GM19240 (cell line): Measurements from ENCODE around the gene LRRC8E.
"Not testable (repeated sequence)": the region's sequence is repeated elsewhere in the genome, so short reads cannot be mapped to it uniquely, and the experiment has no call there.

Experiments
- DNase-seq: peaks from one replicate; pipeline ENCODE4 v3.0.0; 2011; ENCODE audit warnings: low spot score; ENCODE audit not compliant: insufficient read length

LRRC8E gene

GRCh38 chr19:7883796-7884570 lies 4.3 kb upstream of the LRRC8E start:
- DNase-seq = no peak

DNA sequence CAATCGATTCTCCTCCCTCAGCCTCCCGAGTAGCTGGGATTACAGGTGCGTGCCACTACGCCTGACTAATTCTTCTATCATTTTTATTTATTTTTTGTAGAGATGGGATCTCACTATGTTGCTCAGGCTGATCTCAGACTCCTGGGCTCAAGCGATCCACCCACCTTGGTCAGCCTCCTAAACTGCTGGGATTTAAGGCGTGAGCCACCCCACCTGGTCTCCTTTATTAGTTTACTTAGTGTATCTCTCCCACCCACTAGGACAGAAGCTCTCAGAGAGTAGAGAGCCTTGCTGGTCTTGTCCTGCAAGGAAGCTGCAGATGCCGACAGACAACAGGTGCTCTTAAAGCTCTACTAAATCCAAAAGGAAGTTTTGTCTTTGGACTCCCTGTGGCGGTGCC lies 2.5 kb upstream of the LRRC8E start:
- no peak for DNase-seq

GRCh38 chr19:7887408-7888144 lies 734 bp upstream of the LRRC8E start:
- DNase-seq = no peak

DNA sequence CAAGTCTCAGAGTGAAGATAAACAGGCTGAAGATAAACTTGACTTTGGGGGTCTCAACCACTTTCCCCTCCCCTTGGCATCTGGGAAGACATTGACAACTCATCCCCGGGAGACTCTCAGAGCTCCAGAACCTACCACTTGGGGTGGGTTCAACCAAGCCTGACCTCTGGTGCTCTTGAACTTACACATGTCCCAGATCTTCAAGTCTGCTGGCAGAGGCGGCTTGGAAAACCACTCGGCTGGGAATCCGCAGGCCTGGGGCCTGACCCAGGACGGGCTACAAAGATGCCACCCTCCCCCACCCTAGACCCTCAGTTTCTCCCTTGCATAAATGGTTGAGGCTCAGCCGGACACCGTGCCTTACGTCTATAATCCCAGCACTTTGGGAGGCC lies 512 bp downstream of the LRRC8E start:
- no peak for DNase-seq

DNA sequence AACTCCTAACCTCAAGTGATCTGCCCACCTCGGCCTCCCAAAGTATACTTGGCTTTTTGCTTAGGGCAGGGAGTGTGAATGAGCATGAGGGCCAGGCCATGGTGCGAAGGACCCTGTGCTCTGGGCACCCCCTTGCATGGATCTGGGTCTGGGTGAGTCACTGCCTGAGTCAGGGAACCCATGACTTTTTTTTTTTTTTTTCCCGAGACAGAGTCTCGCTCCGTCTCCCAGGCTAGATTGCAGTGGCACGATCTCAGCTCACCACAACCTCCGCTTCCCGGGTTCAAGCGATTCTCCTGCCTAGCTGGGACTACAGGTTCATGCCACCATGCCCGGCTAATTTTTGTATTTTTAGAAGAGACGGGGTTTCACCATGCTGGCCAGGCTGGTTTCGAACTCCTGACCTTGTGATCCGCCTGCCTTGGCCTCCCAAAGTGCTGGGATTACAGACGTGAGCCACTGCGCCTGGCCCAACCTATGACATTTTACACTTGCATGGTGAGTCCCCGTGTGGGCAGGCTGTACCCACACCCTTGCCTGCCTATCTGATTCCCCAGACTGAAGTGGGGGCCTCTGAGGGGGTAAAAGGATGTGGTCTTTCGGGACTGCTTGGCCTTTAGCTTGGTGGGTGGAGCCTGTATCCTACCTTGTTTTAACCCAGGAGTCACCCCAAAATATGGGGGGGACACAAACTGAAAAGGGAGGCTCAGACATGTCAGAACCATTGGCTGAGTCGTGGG lies 5.2 kb downstream of the LRRC8E start:
- DNase-seq = not testable (repeated sequence)

- DNase-seq = no peak
These were observed 6.5 kb downstream of the LRRC8E start for GRCh38 chr19:7894612-7895309.

- DNase-seq = no peak
These were observed 7.3 kb downstream of the LRRC8E start for GRCh38 chr19:7895565-7895964.

GRCh38 chr19:7897292-7897691 lies 9.0 kb downstream of the LRRC8E start:
- DNase-seq = no peak

DNA sequence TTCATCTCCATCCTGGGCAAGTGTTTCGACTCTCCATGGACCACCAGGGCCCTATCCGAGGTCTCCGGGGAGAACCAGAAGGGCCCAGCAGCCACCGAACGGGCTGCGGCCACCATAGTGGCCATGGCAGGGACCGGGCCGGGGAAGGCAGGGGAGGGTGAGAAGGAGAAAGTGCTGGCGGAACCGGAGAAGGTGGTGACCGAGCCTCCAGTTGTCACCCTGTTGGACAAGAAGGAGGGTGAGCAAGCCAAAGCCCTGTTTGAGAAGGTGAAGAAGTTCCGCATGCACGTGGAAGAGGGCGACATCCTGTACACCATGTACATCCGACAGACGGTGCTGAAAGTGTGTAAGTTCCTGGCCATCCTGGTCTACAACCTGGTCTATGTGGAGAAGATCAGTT lies 10.7 kb downstream of the LRRC8E start:
- DNase-seq = no peak

DNA sequence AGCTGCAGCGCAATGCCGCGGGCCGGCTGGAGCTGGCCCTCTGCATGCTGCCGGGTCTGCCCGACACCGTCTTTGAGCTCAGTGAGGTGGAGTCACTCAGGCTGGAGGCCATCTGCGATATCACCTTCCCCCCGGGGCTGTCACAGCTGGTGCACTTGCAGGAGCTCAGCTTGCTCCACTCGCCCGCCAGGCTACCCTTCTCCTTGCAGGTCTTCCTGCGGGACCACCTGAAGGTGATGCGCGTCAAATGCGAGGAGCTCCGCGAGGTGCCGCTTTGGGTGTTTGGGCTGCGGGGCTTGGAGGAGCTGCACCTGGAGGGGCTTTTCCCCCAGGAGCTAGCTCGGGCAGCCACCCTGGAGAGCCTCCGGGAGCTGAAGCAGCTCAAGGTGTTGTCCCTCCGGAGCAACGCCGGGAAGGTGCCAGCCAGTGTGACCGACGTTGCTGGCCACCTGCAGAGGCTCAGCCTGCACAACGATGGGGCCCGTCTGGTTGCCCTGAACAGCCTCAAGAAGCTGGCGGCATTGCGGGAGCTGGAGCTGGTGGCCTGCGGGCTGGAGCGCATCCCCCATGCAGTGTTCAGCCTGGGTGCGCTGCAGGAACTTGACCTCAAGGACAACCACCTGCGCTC lies 11.6 kb downstream of the LRRC8E start:
- no peak for DNase-seq

- no peak for DNase-seq
These were observed 12.1 kb downstream of the LRRC8E start for GRCh38 chr19:7900401-7900870.

- DNase-seq = no peak
These were observed 12.6 kb downstream of the LRRC8E start for GRCh38 chr19:7900931-7901330.

DNA sequence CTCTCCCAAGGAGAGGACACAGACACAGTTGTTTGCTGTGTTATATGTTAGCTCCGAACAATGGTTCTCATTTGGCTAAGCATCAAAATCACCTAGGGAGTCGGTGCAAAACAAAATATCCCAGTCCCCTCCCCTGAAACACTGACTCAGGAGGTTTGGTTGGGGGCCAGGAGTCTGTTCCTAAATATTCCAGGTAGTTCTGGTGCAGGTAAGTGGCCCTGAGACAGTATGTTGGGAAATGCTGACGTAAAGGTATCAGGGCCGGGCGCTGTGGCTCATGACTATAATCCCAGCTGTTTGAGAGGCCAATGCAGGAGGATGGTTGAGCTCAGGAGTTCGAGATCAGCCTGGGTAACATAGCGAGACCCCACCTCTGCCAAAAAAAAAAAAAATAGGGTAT lies 13.0 kb downstream of the LRRC8E start:
- DNase-seq = no peak

- DNase-seq = no peak
These were observed 14.5 kb downstream of the LRRC8E start for GRCh38 chr19:7902796-7903243.

DNA sequence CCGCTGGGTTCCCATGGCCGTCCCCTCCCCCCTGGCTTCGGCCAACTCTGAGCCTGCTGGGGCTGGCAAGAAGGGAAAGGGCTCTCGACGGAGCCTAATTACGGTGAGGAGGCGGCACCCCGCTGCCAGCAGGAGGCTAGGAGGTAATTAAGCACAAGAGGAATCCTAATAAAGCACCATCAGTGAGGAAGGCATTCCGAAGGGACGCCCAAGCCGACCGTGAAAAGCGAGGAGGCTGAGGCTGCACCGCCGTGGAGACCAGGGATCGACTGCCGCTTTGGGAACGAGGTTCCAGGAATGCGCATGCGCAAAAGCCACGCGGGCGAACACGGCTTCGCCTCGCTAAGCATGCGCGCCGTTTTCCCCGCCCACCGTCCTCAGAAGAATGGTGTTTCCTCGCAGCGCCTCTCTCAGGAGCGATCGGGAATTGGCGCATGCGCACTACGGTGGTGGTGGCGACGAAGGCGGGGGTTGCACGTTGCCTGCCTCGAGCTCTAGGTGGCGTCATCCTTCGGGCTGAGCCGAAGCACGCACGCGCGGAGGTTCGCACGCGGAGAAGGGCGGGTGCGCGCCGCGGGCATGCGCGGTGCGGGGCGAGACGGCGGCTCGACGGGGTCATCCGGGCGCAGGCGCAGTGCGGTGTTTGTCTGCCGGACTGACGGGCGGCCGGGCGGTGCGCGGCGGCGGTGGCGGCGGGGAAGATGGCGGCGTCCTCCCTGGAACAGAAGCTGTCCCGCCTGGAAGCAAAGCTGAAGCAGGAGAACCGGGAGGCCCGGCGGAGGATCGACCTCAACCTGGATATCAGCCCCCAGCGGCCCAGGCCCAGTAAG lies 15.1 kb downstream of the LRRC8E start, which contains the start of gene MAP2K7:
TSS of gene MAP2K7 (plus strand) at position 634 of the 830 bp plus-strand sequence. CDS start at position 702, 68 bp downstream.
- peak; percentile 99 for DNase-seq

DNA sequence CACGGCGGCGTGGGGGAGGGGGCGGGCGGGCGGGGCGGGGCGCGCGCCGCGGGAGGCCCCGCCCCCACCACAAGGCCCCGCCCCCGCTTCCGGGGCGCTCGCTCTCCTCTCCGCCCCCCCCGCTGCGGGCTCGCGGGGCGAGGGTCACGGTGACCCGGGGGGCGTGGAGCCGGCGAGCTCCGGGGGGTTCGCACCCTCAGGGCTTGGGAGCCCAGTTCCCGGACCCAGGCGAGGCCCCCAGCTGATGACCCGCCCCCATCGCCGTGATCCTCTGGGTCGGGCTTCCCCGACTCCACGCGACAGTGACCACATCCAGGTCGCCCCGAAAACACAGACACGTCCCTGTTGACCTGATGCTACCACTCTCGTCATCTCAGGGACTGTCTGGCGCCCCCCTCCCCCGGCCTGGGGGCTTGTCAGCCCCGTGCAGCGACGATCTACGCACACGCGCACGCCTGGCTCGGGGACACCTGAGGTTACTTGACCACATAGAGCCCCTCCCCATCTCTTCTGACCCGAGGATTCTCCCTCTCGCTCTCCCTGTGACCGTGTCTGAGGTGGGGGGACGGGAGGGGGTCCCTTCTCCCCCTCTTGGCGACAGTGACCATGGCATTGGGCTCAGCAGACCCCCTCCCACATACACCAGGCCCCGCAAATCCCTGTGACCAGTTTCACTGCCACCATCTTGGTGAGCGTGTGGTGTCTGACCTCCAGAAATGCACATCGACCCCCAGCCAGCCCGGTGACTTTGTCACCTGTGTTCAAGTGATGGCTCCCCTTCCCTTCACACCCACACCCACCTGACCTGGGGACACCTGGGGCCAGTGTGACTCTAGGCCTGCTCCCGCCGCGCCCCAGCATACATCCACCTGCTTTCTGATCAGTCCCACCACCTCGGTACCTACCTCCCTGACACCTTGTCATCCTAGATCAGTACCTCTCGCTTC lies 16.0 kb downstream of the LRRC8E start:
- DNase-seq = peak; percentile 60

GRCh38 chr19:7905268-7905667 lies 17.0 kb downstream of the LRRC8E start:
- DNase-seq = no peak

- DNase-seq = no peak
These were observed 17.5 kb downstream of the LRRC8E start for GRCh38 chr19:7905859-7906258.

DNA sequence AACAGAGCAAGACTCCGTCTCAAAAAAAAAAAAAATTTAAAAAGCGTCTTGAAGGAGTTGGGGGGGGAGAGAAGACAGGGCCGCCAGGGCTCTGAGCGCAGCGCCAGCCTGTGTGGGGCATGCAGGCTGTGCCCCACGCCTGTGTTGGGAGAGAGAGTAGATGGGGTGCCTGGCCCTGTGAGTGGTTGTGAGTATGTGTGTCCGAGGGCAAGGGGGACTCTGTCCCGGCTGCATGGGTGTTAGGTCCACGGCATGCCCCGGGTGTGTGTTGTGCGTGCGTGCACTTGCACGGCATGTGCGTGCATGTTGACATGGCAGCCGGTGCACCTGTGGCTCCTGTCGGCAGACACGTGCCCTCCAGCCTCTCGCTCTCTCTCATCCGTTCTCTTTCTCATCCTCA lies 18.8 kb downstream of the LRRC8E start:
- DNase-seq = no peak
